Urinary bladder (tissue), 4 donors: Measurements from ENCODE around the gene ACOT7. TPM values are rescaled to one million over a fixed set of nuclear protein-coding genes. Genes with fewer than 3 reads are reported as not detected.

Experiments used
- DNase-seq: peaks from one replicate; pipeline ENCODE4 v3.0.0-alpha.2; 2015; ENCODE audit errors: extremely low spot score
- H3K27ac ChIP-seq: one replicate; pipeline ENCODE4 v1.5.1; 2013; ENCODE audit warnings: low read depth, mild to moderate bottlenecking, moderate library complexity
- H3K36me3 ChIP-seq: one replicate; pipeline ENCODE4 v1.6.1; 2013; ENCODE audit warnings: mild to moderate bottlenecking, moderate library complexity; ENCODE audit not compliant: insufficient read depth
- H3K4me1 ChIP-seq: one replicate; pipeline ENCODE4 v1.6.1; 2013; ENCODE audit warnings: mild to moderate bottlenecking, moderate library complexity; ENCODE audit not compliant: insufficient read depth
- H3K4me3 ChIP-seq: one replicate; pipeline ENCODE4 v1.5.1; 2013; ENCODE audit warnings: low read depth, low read length
- WGBS: extraction: QIAGEN DNeasy Blood & Tissue Kit; methylation state at CpG from one replicate; pipeline ENCODE4 v1.1.7; 2013; 5-methylcytosine and 5-hydroxymethylcytosine counted together
- polyA plus RNA-seq: library from polyadenylated mRNA; stranded (reverse); fragments of 200-250 nt; gene quantifications from one replicate; pipeline ENCODE4 v1.2.3, GENCODE V29; 2013
- total RNA-seq: library from RNA; depleted of rRNA; stranded (reverse); fragments of >200 nt; gene quantifications from one replicate; pipeline ENCODE4 v1.2.3, GENCODE V29; 2014
- donor health status: healthy with polysubstance abuse.
- donor health status: healthy.

The ACOT7 gene
- total and polyA plus RNA-seq, 2 donors: 6.9 to 36.8 TPM

DNA sequence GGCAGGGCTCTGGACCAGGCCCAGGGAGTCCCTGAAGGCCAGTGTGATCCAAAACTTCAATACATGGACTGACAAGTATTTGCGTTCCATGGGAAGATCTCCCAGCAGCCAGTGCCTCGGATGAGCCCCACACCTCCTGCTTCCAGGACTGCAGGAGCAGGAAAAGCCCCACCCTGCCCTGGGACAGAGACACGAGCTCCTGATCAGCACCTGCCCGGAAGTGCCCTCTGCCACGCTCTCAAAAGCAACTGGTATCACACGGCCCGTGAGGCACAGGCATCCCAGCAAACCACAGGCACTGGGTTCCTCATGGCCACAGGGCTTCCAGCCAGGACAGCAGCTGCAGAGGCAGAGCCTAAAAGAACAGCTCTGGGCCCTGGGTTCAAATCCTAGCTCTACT is 48.6 kb downstream of the ACOT7 start:
- Histone ChIP-seq H3K4me3 (no peak overlapping the region), H3K27ac (no peak overlapping the region), H3K36me3 (no peaks in the 10 kb centered on the region), H3K4me1 (no peaks in the 10 kb centered on the region)
- DNase-seq: no peak
- WGBS: 78% methylated on average over 7 of the region's 7 CpGs

- WGBS: 63% methylated on average over 17 of the region's 17 CpGs
- no peak overlapping the region for H3K4me3 ChIP-seq
- DNase-seq: no peak
- H3K4me1 ChIP-seq: no peaks in the 10 kb centered on the region
- no peaks in the 10 kb centered on the region for H3K36me3 ChIP-seq
- no peak overlapping the region for H3K27ac ChIP-seq
Observed at GRCh38 chr1:6343506-6344405, 49.8 kb downstream of the ACOT7 start.

DNA sequence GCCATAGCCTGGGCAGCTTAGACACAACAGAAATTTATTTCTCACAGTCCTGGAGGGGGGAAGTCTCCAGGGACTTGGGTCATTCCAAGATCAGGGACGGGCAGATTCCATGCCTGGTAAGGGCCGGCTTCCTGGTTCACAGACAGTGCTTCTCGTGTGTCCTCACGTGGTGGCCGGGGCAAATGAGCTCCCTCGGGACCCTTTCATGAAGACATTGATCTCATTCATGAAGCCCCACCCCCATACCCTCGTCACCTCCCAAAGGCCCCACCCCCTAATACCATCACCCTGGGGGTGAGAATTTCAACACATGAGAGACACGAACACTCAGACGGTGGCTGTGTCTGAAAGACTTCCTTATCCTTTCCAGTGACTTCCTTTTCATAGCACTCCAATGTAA is 51.5 kb downstream of the ACOT7 start:
- H3K36me3 ChIP-seq: no peaks in the 10 kb centered on the region
- no peak overlapping the region for H3K27ac ChIP-seq

GRCh38 chr1:6338695-6339094 is 54.9 kb downstream of the ACOT7 start:
- WGBS: 87% methylated on average over 7 of the region's 7 CpGs

More for the DNA sequence above, 51.5 kb downstream of the ACOT7 start:
- WGBS: 77% methylated on average over 9 of the region's 9 CpGs
- H3K4me1 ChIP-seq: no peaks in the 10 kb centered on the region
- no peak overlapping the region for H3K4me3 ChIP-seq
- DNase-seq: no peak

DNA sequence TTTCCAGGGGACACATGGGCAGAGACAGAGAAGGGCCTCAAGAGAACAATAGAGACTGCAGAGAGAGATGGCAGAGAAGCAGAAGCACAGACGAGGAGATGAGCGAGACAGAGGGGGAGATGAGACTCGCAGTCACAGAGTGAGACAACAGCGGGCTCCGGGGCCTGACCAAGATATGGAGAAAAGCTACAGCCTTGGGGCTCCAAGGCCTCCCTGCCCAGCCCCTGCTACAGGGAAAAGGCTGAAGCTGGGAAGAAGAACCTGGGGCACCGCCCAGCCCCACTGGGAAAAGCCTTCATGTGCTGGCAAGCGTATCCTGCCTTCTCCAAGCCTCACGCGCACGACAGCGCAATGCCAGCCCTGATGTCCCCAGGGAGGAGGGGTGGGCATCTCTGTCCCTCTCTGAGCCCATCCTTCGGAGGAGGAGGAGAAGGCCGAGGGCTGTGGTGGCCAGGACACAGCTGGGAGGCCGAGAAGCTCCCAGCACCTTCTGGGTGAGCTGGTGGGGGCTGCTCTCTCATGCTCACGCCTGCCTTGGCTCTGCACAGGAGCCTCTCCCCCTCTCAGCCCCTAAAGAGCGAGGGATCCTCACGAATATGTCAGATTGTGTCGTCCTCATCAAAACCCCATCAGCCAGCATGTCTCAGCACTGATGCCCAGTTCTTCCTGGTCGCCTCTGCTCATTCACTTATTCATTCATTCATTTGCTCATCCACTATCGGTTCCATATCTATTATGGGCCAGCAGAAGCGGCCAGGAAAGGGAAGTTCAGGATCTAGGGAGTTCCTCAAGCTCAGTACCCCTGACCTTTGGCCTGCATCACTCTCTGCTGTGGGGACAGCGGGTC is 56.6 kb downstream of the ACOT7 start:
- 94% methylated on average over 22 of the region's 22 CpGs for WGBS
- H3K4me3 ChIP-seq: no peak overlapping the region
- H3K36me3 ChIP-seq: no peaks in the 10 kb centered on the region
- H3K27ac ChIP-seq: no peak overlapping the region
- DNase-seq: no peak
- H3K4me1 ChIP-seq: no peaks in the 10 kb centered on the region

More at GRCh38 chr1:6338695-6339094, 54.9 kb downstream of the ACOT7 start:
- H3K36me3 ChIP-seq: no peaks in the 10 kb centered on the region
- no peaks in the 10 kb centered on the region for H3K4me1 ChIP-seq
- no peak overlapping the region for H3K27ac ChIP-seq
- H3K4me3 ChIP-seq: no peak overlapping the region
- DNase-seq: no peak

DNA sequence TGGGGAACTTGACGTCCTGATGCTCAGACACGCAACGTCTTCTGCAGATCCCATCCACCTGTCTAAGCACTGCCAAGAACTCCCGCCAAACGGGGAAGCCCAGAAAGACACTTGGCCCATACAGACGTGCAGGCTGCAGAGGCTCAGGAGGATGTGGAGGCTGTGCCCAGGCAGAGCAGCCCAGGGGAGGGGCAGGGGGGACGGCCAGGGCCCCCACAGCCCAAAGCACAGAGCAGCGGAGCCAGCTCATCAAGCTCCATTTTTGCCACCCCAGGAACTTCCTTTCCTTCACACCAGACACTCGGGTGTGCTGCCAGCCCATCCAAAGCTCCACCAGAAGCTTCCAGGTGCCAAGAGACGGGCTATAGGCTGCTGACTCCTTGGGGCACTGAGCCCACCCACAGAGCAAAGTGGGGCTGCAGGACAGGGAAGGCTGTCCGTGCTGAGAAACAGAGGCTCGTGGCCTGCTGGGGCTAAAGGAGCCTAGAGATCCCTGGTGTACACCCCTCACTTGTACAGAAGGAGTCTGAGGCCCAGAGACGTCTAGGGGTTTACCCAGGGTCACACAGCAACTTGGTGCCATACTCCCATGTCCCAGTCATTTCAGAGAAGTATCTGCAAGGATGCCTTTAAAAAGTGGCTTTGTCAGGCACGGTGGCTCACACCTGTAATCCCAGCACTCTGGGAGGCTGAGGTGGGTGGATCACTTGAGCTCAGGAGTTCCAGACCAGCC is 59.1 kb downstream of the ACOT7 start:
- WGBS: 87% methylated on average over 14 of the region's 14 CpGs
- no peak overlapping the region for H3K4me3 ChIP-seq

GRCh38 chr1:6332821-6333220 is 60.7 kb downstream of the ACOT7 start:
- Histone ChIP-seq H3K27ac (no peak overlapping the region), H3K4me1 (no peaks in the 10 kb centered on the region), H3K4me3 (no peak overlapping the region), H3K36me3 (no peaks in the 10 kb centered on the region)
- no peak for DNase-seq
- 95% methylated on average over 10 of the region's 10 CpGs for WGBS

More for the DNA sequence above, 59.1 kb downstream of the ACOT7 start:
- Histone ChIP-seq H3K27ac (no peak overlapping the region), H3K36me3 (no peaks in the 10 kb centered on the region), H3K4me1 (no peaks in the 10 kb centered on the region)
- DNase-seq: no peak

DNA sequence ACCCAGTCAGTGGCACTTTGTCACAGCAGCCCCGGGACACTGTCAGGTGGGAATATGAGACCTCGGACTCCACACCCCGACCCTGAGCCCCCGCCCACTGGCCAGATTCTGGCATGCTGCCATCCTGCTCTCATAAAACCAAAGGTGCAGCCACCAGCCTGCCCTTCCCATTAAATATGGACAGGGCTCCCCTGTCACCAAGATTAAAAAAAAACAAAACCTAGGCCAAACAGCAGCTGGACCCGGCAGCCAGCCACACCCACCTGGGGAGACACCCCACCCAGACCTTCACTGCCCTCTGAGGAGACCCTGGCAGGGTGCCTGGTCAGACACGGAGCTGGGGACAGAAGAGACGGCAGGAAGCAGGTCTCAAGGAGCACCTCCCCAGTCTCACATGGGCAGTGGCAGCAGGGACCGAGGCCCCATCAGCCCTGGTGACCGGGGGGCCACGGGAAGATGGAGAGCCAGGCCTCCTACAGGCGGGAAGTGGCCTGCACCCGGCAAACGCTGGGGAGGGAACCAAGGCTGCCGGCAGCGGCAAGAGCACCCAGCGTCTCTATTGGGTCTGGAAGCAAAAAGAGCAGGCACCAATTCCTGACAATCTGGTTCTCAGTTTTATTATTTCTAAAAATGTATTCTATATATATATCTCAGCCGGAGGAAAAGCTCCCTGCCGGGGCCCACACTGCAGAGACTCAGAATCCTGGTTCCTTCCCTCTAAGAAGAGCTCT is 61.9 kb downstream of the ACOT7 start:
- no peaks in the 10 kb centered on the region for H3K36me3 ChIP-seq
- DNase-seq: no peak
- no peak overlapping the region for H3K27ac ChIP-seq
- 65% methylated on average over 18 of the region's 18 CpGs for WGBS
- no peak overlapping the region for H3K4me3 ChIP-seq
- no peaks in the 10 kb centered on the region for H3K4me1 ChIP-seq

DNA sequence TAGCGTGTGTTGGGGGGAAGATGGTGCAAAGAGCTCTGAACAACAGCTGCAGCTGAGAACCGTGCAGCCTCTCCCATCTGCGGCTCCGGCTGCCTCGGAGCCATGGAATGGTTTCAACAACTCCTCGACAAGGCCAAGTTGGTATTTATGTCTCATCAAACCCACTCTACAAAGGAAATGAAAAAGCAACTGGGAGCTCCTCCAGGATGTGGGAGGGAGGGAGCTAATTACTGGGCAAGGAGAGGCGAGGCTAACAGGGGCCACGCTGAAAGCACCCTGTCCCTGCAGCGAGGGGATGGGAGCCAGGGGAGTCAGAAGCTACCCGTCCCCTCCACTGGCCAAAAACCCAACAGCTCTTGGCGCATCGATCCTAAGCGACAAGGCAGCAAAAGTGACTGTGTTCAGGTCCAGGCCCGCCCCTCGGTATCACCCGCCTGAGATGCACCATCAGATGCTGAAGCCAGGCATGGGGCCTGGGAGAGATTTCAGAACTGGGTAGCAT is 63.1 kb downstream of the ACOT7 start:
- Histone ChIP-seq H3K4me3 (no peak overlapping the region), H3K36me3 (no peaks in the 10 kb centered on the region), H3K4me1 (no peaks in the 10 kb centered on the region), H3K27ac (no peak overlapping the region)
- no peak for DNase-seq
- 42% methylated on average over 16 of the region's 16 CpGs for WGBS

GRCh38 chr1:6329851-6330250 is 63.7 kb downstream of the ACOT7 start:
- DNase-seq: no peak
- H3K4me3 ChIP-seq: no peak overlapping the region
- 31% methylated on average over 13 of the region's 13 CpGs for WGBS
- H3K4me1 ChIP-seq: no peaks in the 10 kb centered on the region
- H3K36me3 ChIP-seq: no peaks in the 10 kb centered on the region
- no peak overlapping the region for H3K27ac ChIP-seq

DNA sequence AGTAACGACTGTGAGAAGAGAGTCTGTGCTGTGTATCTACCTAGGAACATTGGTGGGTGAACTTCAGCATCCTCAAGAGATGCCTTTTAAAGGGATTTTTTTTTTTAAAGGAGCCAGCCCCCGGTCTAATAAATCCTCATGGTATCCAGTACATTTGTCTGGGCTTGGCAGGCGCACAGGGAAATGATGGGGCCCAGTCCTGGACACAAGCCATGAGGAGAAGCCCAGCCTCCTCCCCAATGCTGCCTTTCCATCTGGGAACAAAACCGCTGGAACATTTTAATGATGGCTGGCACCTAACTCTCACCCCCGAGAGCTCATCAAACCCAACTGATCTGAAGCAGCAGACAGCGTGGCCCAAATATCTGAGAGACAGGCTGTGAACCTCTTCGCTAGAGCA is 64.2 kb downstream of the ACOT7 start:
- DNase-seq: peak; percentile 39
- WGBS: 39% methylated on average over 7 of the region's 7 CpGs
- H3K4me3 ChIP-seq: no peak overlapping the region
- H3K4me1 ChIP-seq: no peaks in the 10 kb centered on the region
- H3K27ac ChIP-seq: no peak overlapping the region
- no peaks in the 10 kb centered on the region for H3K36me3 ChIP-seq

- Histone ChIP-seq H3K4me3 (no peak overlapping the region), H3K4me1 (no peaks in the 10 kb centered on the region), H3K27ac (no peak overlapping the region), H3K36me3 (no peaks in the 10 kb centered on the region)
- no peak for DNase-seq
- WGBS: 66% methylated on average over 12 of the region's 12 CpGs
Observed at GRCh38 chr1:6328696-6329095, 64.9 kb downstream of the ACOT7 start.

- Histone ChIP-seq H3K4me3 (no peak overlapping the region), H3K4me1 (no peaks in the 10 kb centered on the region), H3K36me3 (no peaks in the 10 kb centered on the region), H3K27ac (no peak overlapping the region)
- 77% methylated on average over 5 of the region's 5 CpGs for WGBS
- DNase-seq: no peak
Observed at GRCh38 chr1:6328091-6328490, 65.5 kb downstream of the ACOT7 start.
